ENCODE results near the gene IGF1R.
A peak's percentile ranks its signal among the peaks of the same experiment; 100 is the strongest.

Gene IGF1R

DNA sequence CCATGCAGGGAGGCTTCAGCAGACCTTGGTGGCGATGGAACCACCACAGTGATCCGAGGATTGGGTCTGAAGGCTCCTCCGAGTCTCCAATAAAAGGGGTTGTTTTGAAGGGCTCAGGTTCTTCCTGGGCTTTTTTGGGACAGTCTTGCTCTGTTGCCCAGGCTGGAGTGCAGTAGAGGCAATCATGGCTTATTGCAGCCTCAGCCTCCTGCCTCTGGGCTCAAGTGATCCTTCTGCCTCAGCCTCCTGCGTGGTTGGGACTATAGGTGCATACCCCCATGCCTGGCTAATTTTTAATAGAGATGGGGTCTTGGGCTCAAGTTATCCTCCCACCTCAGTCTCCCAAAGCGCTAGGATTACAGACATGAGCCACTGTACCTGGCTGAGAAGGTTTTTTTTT lies 84.8 kb downstream of the IGF1R start:
- DNase-seq, result no peak
- intact Hi-C loops (cut with DNase I), result no loop called here

DNA sequence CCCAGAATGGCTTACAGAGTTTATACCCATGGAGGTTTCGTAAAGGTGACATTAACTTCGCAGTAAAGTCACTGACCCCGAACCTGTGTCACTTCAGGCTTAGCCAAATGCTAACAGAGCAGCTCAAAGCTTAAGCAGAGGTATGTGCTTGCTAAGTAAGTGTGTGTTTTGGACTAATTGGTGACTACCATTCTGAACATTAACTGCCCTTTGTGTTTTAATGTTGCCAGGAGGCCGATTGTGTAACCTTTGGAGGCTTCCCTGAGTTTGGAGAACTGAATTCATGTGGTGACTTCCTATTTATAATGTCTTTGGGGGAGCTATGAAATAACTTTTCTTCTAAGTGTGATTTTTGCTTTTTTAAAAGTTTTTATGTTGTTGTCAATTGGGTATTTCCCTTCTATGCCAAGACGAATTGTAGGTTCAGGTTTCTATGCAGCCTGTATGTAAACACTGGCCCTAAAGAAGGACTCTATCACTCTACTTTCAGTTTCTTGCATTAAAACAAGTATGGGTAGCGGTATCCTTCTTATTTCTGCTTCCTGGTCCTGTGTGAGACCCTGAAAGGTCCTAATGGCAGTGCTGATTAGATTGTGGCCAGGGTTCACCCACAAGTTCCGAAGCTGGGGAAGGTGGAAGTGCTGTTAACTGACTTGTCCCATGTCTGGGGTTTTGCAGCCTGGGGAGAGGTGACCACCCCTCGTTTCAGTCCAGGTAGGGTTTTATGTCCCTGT lies 86.3 kb downstream of the IGF1R start:
- intact Hi-C loops (cut with DNase I), result no loop called here
- no peak for DNase-seq

DNA sequence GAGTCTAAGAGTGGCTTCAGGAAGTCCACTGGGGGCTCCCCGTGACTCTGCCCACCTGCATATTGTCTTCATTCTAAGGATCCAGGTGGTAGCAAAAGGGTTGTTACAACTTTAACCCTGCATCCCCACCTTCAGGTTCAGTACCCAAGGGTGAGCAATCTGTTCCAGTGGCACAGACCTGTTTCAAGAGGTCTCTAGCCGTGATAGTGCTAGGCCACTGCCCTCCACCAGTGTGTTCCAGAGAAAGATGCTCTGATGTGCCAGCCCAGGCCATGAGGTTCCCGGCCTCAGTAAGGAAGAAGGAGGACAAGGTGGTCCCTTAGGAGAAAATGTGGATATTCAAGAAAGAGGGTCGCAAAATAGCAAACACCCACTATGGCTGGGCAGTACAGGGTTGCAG lies 87.0 kb downstream of the IGF1R start:
- intact Hi-C loops (cut with DNase I), result no loop called here
- no peak for DNase-seq

DNA sequence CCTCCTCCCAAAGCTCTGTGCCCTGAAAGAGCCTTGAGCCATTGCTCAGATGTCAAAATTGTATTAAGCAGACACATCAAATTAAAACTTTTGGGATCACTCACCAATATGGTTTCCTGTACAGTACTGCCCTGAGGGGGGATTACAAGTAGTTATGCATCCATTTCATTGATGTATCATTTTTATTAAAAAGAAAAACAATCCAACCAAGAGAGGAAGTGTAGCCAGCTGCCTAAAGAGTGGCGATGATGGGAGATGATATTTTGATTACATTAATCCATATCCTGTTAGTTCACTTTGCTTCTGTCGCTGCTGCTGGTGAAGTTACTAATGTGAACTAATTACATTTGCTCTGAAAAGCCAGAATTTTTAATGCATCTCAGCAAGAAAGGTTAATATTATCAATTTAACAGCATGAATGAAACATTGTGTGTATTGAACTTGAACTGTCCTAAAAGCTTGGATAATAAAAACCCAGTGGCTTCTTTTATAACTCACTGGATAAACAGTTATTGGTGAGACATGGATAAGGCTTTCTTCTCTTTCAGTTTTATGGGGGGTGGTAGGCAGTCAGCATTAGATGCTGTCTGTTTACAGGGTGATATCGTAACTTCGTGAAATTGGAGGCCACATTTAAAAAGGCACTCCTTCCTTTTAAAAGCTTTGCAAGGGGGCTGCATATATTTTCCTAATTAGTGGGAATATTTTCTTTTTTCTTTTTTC lies 87.7 kb downstream of the IGF1R start:
- intact Hi-C loops (cut with DNase I), result no loop called here

DNA sequence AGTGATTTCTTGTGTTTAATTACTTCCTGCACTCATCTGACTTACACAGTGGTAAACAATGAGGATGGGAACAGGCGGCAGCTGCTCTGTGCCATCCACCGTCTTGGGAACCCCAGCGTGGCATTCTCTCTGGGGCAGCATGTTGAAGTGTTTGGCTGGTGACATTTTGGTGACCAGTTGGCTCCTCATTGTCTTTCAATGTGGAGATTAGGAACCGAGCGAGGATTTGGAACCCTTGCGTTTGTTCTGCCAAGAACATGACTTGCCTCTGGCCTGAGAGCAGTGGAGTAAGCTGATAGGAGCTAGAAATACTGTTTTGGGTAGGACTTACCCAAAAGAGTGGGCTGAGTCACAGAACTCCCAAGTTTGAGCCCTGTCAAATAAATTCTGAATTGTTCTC lies 88.8 kb downstream of the IGF1R start:
- intact Hi-C loops (cut with DNase I), result no loop called here
- DNase-seq, result no peak

More for the DNA sequence above, 87.7 kb downstream of the IGF1R start:
- no peak for DNase-seq

DNA sequence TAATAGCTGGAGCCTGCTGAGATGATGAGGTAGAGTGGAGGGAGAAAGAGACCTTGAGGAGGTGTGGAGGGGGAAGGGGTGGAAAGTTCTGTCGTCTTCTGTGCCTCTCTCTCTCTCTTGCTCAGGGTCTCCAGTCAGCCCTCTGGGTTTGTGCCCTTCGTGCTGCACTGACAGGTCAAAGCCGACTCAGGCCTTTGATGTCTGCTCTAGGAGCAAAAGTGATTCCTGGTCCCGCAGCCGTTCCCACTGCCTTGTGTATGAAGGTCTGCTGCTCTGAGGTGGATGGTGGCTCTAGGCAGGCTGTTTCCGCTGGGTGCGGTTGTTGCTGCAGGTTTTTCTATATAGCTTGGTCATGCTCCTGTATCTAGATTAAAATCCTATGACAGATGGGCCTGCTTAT lies 89.4 kb downstream of the IGF1R start:
- intact Hi-C loops (cut with DNase I), result no loop called here
- no peak for DNase-seq

DNA sequence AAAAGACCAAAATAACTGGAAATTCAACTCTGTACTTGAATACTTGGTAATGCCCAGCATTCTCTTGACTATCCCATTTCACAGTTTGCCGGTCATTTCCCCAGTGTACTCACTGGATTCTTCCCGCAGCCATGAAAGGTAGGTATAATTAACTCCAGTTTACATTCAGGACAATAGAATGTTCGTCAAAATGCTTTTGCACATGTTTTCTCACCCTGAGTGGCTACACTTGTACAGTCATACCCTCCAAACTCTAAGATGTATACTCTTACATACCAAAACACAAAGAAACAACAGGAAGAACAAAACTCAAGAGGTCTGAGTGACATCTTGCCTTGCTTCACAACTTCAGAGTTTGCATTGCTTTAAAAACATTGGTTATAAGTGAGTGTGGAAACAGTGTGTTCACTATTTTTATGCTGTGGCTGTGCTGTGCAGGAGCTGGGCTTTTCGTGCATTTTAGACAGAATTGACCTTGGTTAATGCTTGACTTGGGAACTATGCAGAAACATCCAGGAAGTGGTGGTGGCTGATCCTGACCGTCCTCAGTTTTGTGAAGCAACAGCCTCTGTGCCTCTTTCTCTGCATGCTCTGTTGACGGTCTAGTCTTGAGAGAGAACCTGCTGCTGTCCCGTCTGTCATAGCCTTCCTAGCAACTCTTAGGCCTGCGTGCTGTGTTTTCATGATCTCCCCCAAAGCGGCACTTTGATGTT lies 90.5 kb downstream of the IGF1R start:
- DNase-seq, result no peak
- intact Hi-C loops (cut with DNase I), result no loop called here

DNA sequence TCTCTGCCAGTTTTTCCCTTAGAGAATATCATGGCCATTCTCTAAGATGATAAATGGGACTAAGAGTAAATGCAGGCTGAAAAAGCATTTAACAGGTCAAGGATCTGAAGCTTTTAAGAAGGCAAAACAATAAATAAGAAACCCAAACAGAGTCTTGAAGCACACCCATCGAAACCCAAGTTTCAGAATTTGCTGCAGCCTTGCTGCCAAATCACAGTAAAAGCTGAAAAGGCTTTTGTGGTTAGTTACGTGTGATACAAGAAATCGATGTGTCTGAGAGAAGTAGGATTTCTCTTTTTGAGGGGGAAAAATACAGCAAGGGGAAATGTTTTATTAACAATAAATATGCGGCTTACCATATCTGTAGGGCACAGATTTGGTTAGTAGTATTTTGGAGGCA lies 92.0 kb downstream of the IGF1R start:
- intact Hi-C loops (cut with DNase I), result no loop called here
- DNase-seq, result no peak

DNA sequence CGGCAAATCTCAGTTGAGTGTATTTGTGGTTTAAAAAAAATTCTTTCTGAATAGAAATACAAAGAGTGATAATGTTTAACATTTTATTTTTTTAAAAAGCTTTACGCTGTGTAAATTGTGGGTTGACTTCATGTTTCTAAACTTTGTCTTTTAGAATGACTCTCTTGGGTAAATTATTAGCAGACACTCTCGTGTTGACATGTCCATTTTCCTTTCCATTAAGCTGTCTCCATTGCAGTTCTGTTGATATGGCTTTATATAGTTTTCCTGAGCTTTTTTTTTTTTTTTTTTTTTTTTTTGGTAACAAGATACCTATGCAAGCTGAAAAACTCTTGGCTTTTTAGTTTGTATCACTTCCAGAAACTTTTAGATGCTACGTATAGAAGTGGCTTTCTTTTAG lies 92.6 kb downstream of the IGF1R start:
- intact Hi-C loops (cut with DNase I), result no loop called here
- DNase-seq, result no peak

DNA sequence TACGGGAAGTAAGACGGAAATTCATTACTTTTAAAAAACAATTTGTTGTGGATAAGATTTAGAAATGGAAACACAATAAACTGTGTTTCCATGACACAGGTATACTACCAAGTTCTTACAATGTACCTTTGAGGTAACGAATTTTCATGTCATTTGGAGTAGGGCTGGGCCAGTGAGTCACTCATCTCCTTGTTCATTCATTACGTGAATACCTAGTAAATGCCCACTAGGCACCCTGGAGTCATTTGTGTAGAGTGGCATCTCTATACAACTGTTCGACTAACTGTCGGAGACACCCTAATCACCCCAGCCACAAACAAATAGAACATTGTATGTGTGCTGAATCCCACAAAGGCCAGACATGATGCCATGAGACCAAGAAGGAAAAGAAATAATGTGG lies 94.8 kb downstream of the IGF1R start:
- DNase-seq, result no peak
- intact Hi-C loops (cut with DNase I), result no loop called here

DNA sequence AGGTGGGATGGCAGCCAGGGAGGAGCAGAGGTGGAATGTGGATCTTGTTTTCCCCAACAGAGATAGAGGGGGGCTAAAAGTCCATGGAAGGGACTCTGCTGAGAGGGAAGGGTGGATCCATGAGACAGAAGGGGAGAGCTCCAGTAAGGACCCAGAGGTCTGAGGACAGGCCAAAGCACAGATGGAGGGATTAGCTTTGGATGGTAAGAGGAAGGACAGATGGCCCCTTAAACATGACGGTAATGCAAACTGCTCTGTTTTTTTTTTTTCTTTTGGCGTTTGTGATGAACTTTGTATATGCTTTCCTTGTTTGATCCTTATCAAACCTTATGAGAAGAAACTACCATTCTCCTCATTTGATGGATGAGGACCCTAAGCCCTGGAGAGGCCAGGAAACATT lies 96.2 kb downstream of the IGF1R start:
- no peak for DNase-seq
- intact Hi-C loops (cut with DNase I), result no loop called here

DNA sequence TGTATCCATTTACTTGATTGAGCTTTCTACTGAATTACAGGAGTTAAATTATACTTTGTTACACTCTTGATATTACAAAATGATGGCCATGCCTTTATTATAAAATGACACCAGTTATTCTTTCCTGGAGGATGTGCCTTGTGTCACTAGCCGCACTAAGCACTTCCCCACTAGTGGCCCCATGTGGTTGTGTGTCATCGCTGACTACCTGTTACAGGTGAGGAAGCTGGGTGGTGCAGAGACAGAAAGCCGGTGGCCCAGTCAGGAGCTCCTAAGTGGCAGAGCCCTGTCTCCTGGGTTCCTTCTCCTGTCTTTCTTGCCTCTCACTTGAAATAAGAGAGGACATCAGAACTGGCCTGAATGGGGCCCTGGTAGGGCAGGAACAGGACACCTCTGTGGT lies 96.8 kb downstream of the IGF1R start:
- no peak for DNase-seq
- intact Hi-C loops (cut with DNase I), result no loop called here

DNA sequence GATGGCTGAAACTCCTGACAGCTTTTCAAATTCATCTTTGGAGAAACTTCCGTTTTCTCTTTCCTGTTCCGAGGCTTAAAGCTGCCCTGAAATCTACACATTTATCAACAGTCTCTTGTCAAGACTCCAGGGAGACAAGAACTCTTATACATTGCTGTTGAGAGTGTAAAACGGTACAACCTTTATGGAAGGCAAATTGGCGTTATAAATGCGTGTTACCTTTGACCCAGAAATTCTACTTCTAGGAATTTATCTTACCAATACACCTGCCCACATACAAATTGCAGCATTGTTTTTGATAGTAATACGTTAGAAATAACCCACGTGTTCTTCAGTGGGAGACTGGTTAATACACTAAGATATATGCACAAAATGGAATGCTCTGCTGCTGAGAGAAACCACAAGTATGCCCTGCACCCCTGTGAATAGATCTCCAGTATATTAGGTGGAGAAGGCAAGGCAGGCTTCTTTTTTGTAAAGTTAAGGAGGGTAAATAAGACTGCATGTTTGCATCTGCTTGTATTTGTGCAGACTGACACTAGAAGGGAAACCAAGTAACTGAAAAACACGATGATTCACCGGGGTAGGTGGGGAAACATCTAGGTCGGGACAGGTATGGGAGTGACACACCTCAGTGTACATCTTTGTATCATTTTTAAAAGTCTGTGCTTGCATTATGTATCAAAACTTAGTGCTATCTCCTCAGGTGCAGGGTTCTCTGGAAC lies 97.5 kb downstream of the IGF1R start:
- intact Hi-C loops (cut with DNase I), result no loop called here
- no peak for DNase-seq

DNA sequence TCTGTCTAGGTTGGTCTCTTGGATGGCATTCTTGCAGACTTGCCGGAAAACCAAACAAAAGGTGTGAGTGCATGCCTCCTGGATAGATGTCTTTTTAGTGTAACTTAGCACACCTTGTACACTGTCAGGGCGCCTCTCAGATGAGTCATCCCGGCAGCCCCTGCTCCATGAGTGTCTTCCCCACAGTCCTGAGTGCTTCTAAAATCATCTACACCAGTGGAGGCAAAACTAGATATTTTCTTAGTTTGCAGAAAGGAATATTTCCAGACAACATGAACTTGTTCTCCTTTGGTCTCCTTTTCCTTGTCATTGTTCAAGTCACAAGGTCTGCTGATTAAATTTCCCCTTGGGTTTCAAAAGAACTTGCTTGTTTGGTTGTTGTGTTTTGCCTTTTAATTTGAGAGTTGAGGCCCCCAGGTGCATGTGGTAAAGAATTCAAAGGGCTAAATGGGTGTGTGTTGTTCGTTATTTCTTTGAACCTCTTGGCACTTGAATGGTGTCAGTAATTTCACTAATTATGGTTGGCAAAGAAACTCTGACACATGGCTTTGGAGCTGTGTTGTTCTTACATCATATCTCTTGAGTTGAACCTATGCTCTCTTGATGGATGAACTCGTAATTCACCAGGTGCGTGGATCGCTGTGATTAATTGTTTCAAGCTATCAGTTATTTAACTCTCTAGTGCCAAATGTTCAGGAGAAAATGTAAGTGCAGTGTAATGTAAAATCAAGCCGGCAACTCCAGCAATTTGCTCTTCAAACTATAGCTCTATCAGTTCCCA lies 98.2 kb downstream of the IGF1R start:
- intact Hi-C loops (cut with DNase I), result no loop called here
- peak in 24 of 42 donors; percentile 12 to 66 (median 32) for DNase-seq

DNA sequence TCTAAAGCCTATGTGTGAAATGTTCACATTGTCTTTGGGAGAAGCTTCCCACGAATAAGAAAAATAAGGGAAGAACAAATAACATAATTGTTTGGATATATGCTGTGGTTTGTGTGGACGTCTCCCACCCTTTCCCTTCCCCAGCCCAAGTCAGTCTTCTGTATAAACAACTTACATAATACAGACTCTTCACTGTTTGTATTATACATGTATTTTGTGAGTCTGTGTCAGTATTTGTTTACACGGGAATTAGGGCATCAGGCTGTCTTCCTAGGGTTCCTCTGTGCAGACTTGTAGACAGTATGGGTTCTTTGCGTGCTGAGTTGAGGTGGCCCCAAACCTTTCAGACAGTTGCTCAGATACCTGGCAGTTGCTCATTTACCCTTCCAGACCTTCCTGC lies 103.4 kb downstream of the IGF1R start:
- intact Hi-C loops (cut with DNase I), result no loop called here

DNA sequence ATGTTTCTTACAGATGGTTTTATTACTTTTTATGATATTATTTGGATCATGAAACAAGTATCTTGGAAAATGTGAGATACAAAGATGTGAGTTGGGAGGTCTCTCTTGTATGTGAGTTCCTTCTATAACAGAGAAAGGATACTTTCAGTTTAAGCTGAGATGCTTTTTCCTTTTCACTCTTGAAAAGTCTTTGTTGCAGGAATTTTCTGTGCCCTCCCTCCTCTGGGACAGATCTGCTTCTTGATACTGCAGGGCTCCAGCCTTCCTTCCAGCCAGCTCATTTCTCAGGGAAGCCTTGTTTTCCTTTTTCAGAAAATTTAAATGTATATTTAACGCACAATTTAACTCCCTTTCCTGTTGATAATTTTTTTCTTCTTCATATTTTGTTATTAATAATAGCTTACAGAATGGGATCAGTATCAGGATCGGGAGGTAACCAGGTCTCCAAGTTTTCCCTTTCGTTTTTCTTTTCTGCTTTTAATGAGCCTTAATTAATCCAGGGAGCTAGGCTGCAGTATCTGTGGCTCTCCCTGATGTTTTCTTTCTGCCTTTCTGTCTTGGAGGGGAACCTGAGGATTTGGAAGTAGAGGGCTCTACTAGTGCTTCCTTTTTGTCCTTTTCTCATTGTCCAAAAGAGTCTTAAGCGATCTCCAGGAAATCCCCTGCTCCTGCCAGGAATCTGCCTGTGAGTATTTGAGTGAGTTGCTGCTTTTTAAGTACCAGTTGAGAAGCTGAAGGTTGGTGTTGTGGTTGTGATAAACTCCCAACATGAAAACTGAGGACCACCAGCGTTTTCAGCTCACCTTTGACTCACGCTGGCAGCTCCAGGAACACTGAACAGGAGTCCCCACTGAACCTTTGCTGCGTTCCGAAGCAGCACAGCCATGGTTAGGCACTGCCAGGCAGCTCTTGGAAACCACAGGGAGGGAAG lies 105.7 kb downstream of the IGF1R start:
- intact Hi-C loops (cut with DNase I), result no loop called here
- DNase-seq, result peak in 1 of 42 donors; percentile 15

More for the DNA sequence above, 103.4 kb downstream of the IGF1R start:
- no peak for DNase-seq

DNA sequence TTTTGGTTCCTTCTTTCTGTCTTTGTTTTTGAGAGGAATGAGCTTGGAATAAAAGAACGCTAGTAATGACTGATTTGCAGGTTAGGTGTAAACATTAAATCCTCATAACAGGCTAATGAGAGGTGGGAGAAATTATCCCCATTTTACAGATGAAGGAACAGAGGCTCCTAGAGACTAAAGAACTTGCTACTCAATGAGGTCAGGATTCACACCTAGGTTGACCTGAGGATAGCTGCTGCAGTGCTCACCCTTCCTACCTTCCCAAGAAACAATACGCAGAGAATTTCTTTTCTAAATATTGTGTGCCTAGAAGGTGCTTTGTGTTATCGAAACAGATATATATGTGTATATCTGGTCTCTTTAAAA lies 106.3 kb downstream of the IGF1R start:
- intact Hi-C loops (cut with DNase I), result no loop called here
- no peak for DNase-seq

DNA sequence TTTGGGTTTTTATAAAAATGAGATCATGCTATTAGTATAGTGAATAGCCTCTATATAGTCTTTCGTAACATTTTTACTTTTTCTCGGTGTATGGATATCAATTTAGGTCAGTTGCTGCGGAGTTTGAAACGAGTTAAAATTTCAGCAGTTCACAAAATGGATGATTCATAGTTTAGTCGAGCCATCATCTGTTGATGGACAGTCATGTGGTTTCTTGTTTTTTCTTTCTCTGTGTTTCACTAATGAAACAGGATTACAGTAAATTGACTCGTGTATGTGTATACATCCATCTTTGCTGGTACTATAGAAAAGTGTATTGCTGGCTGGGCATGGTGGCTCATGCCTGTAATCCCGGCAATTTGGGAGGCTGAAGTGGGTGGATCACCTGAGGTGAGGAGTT lies 106.8 kb downstream of the IGF1R start:
- no peak for DNase-seq
- intact Hi-C loops (cut with DNase I), result no loop called here
